Effector memory CD4-positive, alpha-beta T cell (primary cell): ENCODE measurements around the gene TCAIM.

Experiments
- DNase-seq, 3 donors: peaks; one replicate each; pipeline ENCODE4 v3.0.0-alpha.2; 2020
- H3K27ac ChIP-seq: 2 replicates; pipeline ENCODE4 v1.7.0; 2013; ENCODE audit warnings: mild to moderate bottlenecking, low read length, moderate library complexity; ENCODE audit not compliant: insufficient read depth, poor library complexity, severe bottlenecking
- H3K27me3 ChIP-seq: replicated peaks from 2 replicates; pipeline ENCODE4 v1.7.0; 2013; ENCODE audit warnings: mild to moderate bottlenecking, low read length; ENCODE audit not compliant: insufficient read depth, control insufficient read depth, poor library complexity, severe bottlenecking
- H3K36me3 ChIP-seq: 2 replicates; pipeline ENCODE4 v1.7.0; 2013; ENCODE audit warnings: mild to moderate bottlenecking, low read length, moderate library complexity; ENCODE audit not compliant: control insufficient read depth, insufficient read depth
- H3K4me1 ChIP-seq: 2 replicates; pipeline ENCODE4 v1.7.0; 2013; ENCODE audit warnings: low read length, mild to moderate bottlenecking; ENCODE audit not compliant: control insufficient read depth, insufficient read depth, poor library complexity, severe bottlenecking
- H3K4me3 ChIP-seq: 2 replicates; pipeline ENCODE4 v1.7.0; 2013; ENCODE audit warnings: low read length, low read depth, mild to moderate bottlenecking; ENCODE audit not compliant: insufficient read depth, poor library complexity, severe bottlenecking
- H3K9me3 ChIP-seq: 2 replicates; pipeline ENCODE4 v1.7.0; 2013; ENCODE audit warnings: mild to moderate bottlenecking, low read length, moderate library complexity; ENCODE audit not compliant: control insufficient read depth
- total RNA-seq, 3 donors: gene quantifications; one replicate each; lab custom pipeline; 2026; lab: John Stamatoyannopoulos, UW

Gene TCAIM
- 11.9 to 13.5 (median 13.2) reads per million in 3 donors for total RNA-seq

GRCh38 chr3:44338010-44338827 lies at the start of gene TCAIM:
TSS of gene TCAIM (plus strand) at chr3:44338766. CDS start at chr3:44354783, 16,017 bp downstream.
- H3K4me1 ChIP-seq: no peaks in the 10 kb centered on the region
- H3K4me3 ChIP-seq: peak within 1 kb of the TSS; percentile 82
- H3K36me3 ChIP-seq: no peaks in the 10 kb centered on the region
- peak within 1 kb of the TSS; percentile 89 for H3K27ac ChIP-seq
- DNase-seq: peak; percentile 96 to 99 (median 98)
- H3K27me3 ChIP-seq: no peaks in the 10 kb centered on the region
- no peaks in the 10 kb centered on the region for H3K9me3 ChIP-seq

DNA sequence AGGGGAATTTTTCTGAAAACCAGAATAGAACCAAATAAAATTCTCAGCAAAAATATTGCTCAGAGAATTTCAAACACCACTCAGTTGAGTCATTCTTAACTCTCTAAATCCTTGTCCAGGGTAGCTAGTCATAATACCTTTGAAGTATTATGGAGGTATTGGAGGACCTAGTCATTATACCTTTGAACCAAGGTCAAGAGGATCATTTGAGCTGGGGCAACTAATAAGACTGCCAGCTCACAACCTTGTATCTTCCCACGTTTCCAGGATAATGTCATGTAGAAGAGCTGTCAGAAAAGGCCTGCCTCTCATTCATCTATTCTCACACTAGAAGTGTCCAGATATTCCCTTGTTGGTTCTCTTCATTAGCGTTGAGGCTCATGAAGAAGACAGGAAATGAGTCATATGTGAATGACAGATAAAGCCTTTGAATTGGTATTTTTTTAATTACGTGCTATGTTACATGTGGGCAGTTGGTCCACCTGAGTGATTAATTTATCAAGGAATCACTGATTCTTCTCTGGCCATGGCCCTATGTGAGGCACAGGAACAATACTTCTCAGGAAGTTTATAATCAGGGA lies 48.6 kb upstream of the TCAIM start:
- DNase-seq: no peak
- no peaks in the 10 kb centered on the region for H3K27me3 ChIP-seq

GRCh38 chr3:44292276-44292675 lies 46.3 kb upstream of the TCAIM start:
- Histone ChIP-seq H3K9me3 (no peaks in the 10 kb centered on the region), H3K27me3 (no peaks in the 10 kb centered on the region), H3K4me3 (no peak overlapping the region), H3K27ac (no peak overlapping the region), H3K4me1 (no peaks in the 10 kb centered on the region), H3K36me3 (no peaks in the 10 kb centered on the region)
- no peak for DNase-seq

More for the DNA sequence above, 48.6 kb upstream of the TCAIM start:
- Histone ChIP-seq H3K27ac (no peak overlapping the region), H3K4me1 (no peaks in the 10 kb centered on the region), H3K4me3 (no peak overlapping the region), H3K36me3 (no peaks in the 10 kb centered on the region), H3K9me3 (no peaks in the 10 kb centered on the region)

GRCh38 chr3:44292947-44293346 lies 45.6 kb upstream of the TCAIM start:
- H3K36me3 ChIP-seq: no peaks in the 10 kb centered on the region
- no peaks in the 10 kb centered on the region for H3K9me3 ChIP-seq

GRCh38 chr3:44297255-44297654 lies 41.3 kb upstream of the TCAIM start:
- Histone ChIP-seq H3K27ac (no peak overlapping the region), H3K36me3 (no peaks in the 10 kb centered on the region), H3K4me1 (no peaks in the 10 kb centered on the region), H3K27me3 (no peaks in the 10 kb centered on the region), H3K4me3 (no peak overlapping the region), H3K9me3 (no peaks in the 10 kb centered on the region)
- DNase-seq: no peak

More at GRCh38 chr3:44292947-44293346, 45.6 kb upstream of the TCAIM start:
- Histone ChIP-seq H3K4me3 (no peak overlapping the region), H3K27ac (no peak overlapping the region), H3K27me3 (no peaks in the 10 kb centered on the region), H3K4me1 (no peaks in the 10 kb centered on the region)
- DNase-seq: no peak

- H3K27me3 ChIP-seq: no peaks in the 10 kb centered on the region
- no peaks in the 10 kb centered on the region for H3K4me1 ChIP-seq
- H3K4me3 ChIP-seq: no peak overlapping the region
- H3K36me3 ChIP-seq: no peaks in the 10 kb centered on the region
- no peak overlapping the region for H3K27ac ChIP-seq
- H3K9me3 ChIP-seq: no peaks in the 10 kb centered on the region
- no peak for DNase-seq
Measured at GRCh38 chr3:44301746-44302145, 36.8 kb upstream of the TCAIM start.

GRCh38 chr3:44309500-44309899 lies 29.1 kb upstream of the TCAIM start:
- no peaks in the 10 kb centered on the region for H3K9me3 ChIP-seq
- no peak overlapping the region for H3K27ac ChIP-seq
- H3K4me1 ChIP-seq: no peaks in the 10 kb centered on the region
- H3K27me3 ChIP-seq: no peaks in the 10 kb centered on the region
- no peaks in the 10 kb centered on the region for H3K36me3 ChIP-seq
- DNase-seq: no peak
- H3K4me3 ChIP-seq: no peak overlapping the region

- Histone ChIP-seq H3K4me1 (no peaks in the 10 kb centered on the region), H3K36me3 (no peaks in the 10 kb centered on the region), H3K27me3 (peaks cover 6% of the 10 kb centered on the region), H3K27ac (no peak overlapping the region), H3K4me3 (no peak overlapping the region), H3K9me3 (no peaks in the 10 kb centered on the region)
- DNase-seq: no peak
Measured at GRCh38 chr3:44318891-44319311, 19.7 kb upstream of the TCAIM start.

DNA sequence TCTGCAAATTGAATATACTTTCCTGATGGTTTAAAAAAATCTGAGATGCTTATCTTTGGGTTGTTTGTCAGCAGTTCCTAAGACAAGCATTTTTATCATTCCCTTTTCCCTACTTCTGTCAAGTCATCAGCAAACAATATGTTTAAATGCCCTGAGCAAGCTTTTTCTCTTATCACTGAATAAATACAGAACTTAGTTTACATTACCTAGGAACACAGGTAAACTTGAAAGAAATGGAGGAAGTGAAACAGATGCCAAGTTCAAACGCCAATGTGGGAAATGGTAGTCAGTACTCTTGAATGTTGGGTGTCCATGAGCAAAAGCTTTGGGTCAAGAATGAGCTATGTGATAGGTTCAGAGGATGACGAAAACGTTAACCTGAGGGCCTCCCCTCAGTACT lies 17.2 kb upstream of the TCAIM start:
- no peaks in the 10 kb centered on the region for H3K36me3 ChIP-seq
- H3K9me3 ChIP-seq: no peaks in the 10 kb centered on the region
- H3K27me3 ChIP-seq: peaks cover 6% of the 10 kb centered on the region
- DNase-seq: no peak
- H3K4me1 ChIP-seq: no peaks in the 10 kb centered on the region
- no peak overlapping the region for H3K4me3 ChIP-seq
- no peak overlapping the region for H3K27ac ChIP-seq

DNA sequence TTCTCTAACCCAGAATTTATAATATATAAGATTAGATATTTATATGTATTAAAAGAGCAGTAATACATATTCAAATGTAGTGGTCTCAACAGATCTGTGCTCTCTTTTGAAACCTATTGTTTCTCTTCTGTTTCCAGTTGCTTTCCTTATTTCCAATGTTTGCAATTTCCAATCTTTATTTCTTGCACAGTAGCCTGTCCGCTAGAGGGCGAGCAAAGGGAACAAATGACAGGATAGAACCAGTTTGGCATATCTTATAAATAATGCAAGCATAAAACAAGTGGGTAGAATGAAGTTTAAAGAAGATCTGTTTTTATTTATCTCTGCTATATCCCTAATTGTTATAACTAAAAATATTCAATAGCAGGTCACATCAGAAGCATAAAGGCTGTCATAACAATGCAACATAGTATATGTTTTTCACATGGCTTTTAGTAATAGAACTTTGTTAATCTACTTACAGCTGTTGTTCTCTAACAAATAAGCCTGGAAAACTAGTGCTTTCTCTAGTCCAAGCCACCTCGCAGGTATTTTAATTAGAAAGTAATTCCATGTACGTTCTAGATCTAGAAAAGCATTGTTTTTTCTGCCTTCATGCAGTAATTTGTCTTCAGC lies 15.1 kb upstream of the TCAIM start:
- no peak overlapping the region for H3K4me3 ChIP-seq
- DNase-seq: peak in 1 of 3 donors; percentile 19
- H3K36me3 ChIP-seq: no peaks in the 10 kb centered on the region
- no peaks in the 10 kb centered on the region for H3K9me3 ChIP-seq
- no peaks in the 10 kb centered on the region for H3K4me1 ChIP-seq
- H3K27ac ChIP-seq: no peak overlapping the region
- peaks cover 4% of the 10 kb centered on the region for H3K27me3 ChIP-seq
